DMS153 (cell line): ENCODE measurements around the gene PYDC2.

Source experiments
- DNase-seq: peaks from one replicate; lab custom pipeline; 2025; lab: John Stamatoyannopoulos, UW

The PYDC2 gene

DNA sequence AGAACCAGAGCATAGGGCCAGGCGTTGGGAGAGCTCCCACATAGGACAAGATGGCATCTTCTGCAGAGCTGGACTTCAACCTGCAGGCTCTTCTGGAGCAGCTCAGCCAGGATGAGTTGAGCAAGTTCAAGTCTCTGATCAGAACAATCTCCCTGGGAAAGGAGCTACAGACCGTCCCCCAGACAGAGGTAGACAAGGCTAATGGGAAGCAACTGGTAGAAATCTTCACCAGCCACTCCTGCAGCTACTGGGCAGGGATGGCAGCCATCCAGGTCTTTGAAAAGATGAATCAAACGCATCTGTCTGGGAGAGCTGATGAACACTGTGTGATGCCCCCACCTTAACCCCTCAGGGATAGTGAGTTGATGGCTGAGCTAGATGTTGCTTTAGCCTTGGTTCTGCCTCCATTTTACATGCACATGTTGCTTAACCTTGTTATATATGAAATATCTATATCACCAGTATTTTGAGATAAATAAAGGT is at the start of gene PYDC2:
PYDC2 (plus strand) TSS at position 51 of the 483 bp plus-strand sequence; CDS start at position 51, 0 bp downstream.
- DNase-seq: no peak

DNA sequence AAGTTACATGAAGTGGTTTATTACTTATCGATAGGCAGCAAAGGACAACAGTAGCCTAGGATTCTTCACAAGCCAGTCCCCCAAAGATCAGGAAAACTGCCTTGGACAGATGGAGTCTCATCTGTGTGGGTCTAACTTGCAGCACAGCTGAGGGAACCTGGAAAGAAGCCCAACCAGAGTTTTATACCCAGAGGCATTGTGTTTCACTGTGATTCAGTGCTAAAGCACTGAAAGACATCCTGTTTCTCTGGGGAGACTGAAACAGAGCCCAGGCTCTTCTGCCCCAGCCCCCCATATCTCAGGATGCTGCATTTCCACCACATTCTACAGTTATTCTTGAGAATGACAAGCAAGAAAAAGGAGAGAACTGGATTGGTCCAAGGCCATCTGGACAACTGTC is 48.2 kb upstream of the PYDC2 start:
- DNase-seq: no peak

DNA sequence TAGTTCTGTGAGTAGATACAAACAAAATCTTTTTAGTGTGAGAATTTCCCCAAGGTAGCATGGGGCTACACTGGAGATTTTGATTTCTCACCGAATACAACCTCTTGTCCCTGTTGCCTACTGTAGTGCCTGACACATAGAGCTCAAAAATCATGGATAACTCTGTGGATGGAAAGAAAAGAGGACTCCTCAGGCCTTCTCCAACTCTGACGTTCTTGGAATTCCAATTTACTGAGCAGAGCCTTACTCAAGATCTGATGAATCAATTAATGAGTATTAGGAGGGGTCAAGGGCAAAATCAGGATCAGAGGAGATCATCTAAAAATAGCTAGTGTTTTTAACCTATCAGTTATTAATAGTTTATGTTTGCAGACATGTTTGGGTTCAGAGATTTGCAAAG is 46.7 kb upstream of the PYDC2 start:
- DNase-seq: no peak

DNA sequence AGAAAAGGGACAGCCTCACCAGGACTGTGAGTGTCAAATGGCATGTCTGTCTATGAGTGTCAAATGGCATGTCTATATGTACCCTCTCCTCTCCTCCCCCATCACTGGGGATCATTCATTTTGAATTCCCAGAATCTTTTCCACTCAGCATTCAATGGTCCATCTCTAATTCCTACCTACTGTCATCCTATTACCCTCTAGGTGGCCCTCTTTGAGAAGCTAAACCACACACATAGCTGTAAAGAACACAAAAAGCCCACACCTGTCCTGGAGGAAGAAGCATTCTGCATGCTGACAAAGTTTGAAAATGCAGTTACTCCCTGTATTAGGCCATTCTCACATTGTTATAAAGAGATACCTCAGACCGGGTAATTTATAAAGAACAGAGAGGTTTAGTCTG is 46.2 kb upstream of the PYDC2 start:
- no peak for DNase-seq

DNA sequence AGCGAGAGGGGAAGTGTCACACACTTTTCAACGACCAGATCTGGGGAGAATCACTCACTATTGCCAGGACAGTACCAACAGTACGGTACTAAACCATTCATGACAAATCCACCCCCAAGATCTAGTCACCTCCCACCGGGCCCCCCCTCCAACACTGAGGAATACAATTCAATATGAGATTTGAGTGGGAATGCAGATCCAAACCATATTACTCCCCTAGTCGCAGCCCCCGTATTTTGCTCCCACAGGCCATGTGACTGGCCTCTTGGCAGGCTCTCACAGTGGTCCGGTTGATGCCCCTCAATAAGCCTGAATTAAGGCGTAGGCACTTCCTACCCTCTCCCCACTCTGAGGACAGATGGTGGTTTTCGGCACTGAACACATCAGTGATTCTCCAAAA is 45.4 kb upstream of the PYDC2 start:
- DNase-seq: no peak

DNA sequence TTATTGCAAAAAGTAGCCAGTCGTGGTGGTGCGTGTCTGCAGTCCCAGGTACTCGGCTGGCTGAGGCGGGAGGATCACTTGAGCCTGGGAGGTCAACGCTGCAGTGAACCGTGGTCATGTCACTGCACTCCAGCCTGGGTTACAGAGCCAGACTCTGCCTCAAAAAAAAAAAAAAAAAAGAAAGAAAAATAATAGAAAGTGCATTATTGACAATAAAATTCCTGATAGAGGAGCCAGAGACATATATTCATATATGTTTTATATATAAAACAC is 43.6 kb upstream of the PYDC2 start:
- no peak for DNase-seq

DNA sequence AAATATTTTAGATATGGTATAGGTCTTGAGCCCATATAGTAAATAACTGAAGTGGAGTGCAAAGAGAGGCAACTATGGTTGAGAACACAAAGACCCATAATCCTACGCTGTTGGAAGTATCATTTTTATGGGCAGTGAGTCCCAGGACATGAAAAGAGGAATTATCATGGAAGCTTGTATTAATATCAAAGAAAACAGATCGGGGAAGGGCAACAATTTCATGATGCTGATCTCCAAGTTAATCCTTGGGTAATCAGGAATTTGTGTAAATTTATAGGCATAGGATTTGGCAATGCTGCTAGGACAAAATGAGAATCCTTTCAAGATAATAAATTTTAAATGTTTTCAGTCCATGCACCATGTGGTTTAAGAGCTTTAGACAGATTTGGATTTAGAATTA is 40.2 kb upstream of the PYDC2 start:
- DNase-seq: no peak

DNA sequence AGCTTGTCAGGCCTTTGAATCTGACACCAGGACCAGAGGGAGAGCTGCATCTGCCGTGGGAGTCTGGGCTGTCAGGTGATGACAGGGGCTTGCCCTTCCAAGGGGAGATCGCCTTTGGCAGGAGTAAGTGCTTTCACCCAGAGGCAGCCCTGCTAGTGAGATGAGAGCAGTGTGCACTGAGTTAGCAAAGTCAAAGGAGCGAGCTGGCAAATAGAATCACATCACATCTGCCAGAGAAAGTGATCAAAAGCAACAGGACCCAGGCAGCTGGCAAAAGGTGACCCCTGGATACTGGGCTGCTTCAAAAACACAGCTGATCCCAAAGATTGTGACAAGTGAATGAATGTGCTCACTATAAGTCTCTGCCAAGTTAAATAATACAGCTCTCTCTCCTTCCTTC is 36.1 kb upstream of the PYDC2 start:
- no peak for DNase-seq

DNA sequence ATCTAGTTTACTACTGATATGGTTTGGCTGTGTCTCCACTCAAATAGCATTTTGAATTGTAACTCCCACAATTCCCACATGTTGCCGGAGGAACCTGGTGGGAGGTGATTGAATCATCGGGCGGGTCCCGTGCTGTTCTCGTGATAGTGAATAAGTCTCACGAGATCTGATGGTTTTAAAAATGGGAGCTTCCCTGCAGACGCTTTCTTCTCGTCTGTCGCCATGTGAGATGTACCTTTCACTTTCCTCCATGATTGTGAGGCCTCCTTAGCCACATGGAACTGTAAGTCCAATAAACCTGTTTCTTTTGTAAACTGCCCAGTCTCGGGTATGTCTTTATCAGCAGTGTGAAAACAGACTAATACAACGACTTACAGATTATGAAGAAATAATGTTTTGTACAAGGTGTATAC is 35.6 kb upstream of the PYDC2 start:
- no peak for DNase-seq

DNA sequence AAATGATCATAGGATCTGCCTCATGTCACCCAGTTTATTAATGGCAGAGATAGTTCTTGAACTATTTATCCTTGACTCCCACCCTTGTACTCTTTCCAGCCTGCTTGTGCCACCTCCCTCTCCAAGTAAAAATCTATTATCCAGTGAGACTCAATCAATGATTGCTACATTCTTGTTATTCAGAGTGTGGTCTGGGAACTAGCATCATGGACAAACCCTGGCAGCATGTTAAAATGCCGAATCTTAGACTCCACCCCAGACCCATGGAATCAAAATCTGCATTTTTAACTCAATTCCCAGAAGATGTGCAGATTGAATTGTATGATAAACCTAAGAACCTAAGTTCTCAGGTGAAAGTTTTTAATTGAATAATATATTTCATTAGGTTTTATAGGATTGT is 34.7 kb upstream of the PYDC2 start:
- no peak for DNase-seq

DNA sequence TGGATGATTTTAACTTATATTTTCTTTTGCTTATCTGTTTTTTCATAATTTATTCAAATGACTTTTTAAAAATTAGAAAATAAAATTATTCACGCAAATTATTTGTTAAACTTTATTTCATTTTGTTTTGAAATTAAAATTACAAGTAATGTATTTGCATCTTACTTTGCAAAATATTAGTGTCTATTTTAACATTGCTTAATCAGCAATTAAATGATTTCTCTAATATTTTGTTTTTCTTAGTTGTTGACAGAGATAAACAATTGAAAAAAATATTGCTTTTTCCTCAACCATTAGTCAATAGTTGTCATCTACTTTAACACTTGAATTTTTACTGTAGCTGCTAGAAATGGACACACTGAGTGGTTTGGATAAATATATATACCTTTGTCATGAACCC is 32.8 kb upstream of the PYDC2 start:
- no peak for DNase-seq

DNA sequence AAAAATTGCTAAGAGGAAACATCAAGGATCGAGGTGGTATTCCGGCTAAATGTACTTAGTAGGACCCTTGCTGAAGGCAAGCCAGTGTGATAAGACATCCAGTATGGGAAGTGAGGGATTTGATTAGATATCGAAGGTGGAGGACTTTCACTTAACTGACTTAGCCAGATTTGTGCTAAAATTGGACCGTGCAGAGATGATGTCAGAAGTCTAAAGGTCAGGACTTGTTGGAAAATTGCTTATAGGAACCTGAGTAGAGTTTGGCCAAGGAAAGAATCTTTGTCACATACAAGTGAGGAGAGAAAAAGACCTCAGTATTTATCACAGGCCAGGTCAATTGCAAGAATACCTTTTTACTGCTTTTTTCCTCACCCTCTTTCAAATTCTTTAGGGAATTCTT is 30.9 kb upstream of the PYDC2 start:
- no peak for DNase-seq

DNA sequence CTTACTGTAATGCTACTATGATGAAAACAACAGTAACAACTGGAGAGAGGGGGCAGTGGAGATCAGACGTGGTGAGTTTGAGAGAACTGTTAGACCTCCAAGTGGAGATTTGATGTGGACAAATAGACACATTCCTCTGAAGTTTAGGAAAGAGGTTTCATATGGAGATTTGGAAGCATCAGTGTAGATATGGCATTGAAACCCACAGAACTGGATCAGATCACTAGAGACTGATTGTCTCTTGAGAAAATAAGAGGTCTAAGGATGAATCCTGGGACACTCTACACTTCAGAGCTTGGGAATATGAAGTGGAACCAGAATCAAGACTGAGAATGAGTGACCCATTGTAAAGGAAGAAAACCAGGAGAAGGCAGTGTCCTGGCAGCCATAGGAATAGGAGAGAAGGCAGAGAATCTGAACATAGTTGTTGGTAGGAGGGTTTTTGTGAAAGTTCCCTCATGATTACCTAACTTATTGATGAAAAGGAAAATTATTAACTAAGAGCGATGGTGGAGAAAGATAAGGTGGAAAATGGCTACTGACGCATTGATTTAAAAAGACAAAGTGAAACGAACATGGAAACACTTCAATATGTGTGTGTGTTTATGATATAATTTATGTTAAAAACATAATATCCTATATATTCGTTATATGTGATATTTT is 29.7 kb upstream of the PYDC2 start:
- DNase-seq: no peak

DNA sequence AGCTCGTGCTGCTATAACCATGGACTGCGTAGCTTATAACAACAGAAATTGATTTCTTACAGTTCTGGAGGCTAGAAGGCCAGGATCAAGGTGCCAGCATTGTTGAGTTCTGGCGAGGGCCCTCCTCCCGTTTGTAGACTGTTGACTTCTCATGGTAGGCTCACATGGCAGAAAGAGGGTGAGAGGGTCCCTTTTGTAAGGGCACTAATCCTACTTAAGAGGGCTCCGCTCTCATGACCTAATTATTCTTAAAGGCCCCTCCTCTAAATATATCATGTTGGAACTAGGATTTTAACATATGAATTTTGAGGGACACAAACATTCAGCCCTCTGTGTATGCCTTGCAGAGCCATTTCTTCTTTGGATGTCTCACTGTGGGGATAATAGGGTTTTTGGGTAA is 28.8 kb upstream of the PYDC2 start:
- DNase-seq: no peak

DNA sequence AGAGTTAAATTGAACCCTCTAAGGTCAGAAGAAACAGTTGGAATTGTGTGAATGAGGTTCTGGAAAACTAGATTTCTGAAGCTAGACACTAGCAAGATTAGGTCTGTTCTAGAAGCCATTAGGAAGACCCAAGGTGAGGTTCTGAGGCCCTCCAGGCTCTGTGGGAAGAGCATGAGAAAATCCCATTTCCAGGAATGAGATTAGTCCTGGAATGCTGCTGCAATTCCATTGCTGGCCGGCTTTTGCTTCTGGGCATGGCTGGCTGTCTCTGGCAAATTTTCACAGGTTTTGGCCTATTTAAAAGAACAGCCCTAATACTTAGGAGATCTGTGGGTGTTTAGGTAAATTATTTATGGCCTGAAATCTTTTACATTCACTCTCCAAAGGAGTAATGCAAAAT is 26.9 kb upstream of the PYDC2 start:
- no peak for DNase-seq

DNA sequence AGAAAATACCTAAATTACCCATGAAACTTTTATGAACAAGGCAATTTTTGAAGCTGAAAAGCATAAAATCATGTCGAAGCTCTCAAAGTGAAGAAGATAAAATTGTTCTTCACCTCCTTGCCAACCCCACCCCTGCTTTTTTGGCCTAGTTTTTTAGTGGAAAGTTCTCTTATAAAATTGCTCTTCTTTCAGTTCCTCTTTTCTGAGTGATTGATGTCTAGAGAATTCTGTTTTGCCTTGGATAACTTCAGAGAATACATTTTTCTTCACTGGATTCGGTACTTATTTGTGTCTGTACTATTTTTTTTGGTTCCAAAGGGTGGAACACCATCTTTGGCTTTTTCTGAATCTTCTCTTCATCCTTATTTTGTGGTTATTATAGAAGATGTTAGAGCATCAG is 25.0 kb upstream of the PYDC2 start:
- DNase-seq: no peak

DNA sequence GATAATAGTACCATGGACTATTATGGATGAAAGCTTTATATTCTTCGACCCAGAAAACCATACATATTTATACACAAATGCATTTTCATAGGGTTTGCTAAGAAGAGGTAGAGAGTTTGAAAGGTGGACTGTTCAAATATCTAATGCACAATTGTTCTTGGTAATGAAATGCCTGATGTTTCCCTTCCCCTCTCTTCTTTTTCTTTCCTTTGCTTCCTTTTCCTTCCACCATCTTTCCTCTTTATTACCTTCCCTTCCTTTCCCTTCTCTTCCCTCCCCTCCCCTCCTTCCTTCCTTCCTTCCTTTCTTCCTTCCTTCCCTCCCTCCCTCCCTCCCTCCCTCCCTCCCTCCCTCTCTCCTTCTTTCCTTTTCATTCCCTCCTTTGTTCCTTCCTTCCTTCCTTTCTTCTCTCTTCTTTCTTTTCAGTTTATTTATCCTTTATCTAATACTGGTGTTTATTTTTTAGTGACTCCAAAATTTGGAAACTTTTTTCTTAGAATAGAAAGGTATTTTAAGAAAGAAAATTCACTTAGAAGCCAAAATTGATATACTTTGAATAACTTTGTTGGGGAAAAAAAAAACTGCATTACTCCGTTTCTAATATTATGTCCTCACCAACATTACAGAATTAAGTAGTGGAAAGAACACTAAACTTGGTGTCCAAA is 22.7 kb upstream of the PYDC2 start:
- no peak for DNase-seq

DNA sequence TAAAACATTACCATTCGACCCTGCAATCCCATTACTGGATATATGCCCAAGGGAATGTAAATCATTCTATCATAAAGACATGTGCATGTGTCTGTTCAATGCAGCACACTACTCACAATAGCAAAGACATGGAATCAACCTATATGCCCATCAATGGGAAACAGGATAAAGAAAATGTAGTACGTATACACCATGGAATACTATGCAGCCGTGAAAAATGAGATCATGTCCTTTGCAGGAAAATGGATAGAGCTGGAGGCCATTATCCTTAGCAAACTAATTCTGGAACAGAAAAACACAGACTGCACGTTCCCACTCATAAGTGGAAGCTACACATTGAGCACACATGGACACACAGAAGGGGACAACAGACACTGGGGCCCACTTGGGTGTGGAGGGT is 20.4 kb upstream of the PYDC2 start:
- no peak for DNase-seq

DNA sequence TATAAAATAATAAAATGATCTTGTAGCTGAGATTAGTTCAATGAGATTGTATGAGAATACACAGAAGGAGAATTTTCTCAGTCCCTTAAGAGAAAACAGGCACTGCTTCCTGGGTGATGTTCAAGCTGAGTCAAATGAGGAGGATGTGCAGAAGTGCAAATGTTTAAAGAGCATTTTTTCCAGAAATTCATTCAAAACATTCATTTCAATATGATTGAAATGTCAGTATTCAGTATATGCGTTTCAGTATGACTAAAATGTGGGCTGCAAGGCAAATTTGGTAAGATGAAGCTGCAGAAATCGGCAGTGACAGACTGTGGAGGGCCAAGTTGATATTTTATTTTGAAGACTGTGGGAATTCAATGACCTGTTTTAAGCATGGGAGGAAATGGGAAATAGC is 19.3 kb upstream of the PYDC2 start:
- DNase-seq: no peak

DNA sequence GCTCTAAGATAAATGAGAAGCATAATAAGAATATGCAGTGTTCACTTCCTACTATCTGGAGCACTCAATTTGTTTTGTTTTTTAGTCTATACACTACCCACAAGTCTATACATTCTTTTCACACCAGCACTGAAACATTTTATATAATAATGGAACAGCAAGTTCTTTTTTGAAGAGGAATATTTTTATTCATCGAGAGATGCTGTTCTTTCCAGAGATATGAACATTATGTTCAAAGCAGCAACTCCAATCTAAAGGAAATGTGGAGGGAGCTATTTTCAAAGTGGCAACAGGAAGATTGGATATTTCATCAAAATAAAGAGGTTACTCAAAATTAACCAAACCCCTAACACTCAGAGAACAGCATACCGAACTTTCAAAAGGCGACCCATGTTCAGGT is 16.4 kb upstream of the PYDC2 start:
- no peak for DNase-seq

DNA sequence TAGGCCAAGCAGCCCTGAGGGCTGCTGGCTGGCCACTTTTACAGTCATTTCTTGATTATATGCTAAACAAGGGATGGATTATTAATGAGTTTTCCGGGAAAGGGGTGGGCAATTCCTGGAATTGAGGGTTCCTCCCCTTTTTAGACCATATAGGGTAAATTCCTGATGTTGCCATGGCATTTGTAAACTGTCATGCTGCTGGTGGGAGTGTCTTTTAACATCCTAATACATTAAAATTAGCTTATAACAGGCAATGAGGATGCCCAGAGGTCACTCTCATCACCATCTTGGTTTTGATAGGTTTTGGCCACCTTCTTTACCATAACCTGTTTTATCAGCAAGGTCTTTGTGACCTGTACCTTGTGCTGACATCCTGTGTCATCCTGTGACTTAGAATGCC is 11.7 kb upstream of the PYDC2 start:
- DNase-seq: no peak

DNA sequence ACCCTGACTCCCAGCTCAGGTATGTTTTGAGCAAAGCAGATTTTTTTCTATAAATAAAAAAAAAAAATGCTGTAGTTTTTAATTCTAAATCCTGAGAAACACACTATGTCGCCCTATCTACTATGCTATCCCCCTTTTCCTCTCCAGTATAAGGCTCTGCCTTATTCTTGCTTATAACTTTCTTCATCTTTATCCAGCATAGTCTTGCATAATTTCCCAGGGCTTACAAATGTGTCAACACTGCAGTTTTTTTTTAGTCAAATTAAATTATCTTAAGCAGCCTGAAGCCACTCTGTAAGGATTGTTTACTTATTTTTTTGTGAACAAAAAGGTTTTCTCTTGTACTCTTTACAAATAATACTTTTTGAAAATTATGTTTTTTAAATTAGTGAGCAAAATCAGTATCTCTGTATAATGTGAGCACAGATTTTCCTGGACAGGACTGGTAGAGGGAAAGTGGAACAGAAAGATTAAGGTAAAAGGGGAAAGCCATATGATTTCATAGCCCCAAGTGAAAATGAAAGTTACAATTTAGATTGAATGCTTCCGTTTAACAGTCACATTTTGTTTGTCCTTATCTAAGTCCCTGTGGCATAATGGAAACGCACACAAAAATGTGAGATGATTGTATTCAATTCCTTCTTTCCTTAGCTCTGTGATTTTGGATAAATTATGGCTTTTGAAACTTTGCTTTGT is 5.6 kb upstream of the PYDC2 start:
- no peak for DNase-seq

DNA sequence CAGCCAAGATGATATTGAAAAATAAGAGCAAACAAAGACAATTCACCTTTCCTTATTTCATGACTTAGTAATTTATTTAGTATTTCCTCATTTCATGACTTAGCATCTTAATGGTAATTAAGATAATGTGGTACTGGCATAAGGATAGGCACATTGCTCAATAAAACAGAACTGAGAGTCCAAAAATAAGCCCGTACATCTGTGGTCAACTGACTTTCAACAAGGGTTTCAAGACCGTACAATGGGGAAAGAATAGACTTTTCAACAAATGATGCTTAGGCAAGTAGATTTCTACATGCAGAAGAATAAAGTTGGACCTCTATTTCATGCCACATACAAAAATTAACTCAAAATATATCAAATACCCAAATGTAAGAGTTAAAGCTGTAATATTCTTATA is 603 bp upstream of the PYDC2 start:
- no peak for DNase-seq

DNA sequence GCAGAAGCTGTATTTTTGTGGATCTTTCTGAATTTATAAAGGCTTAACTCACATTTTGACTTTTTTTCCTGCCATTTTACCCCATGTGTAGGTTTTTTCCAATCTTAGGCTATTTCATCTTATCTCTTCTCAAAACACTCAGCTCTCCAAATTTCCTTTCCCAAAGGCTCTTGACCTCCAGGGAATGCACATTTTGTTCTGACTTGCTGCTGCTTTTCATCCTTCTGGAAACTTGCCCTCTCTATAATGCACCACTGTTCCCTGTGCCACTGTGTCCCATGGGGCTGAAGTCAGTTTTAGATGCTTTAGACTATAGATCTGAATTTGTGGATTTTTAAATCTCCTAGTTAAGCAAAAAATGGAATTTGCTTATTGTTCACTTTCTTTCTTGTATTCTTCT is 9.1 kb downstream of the PYDC2 start:
- no peak for DNase-seq
